ENCODE data around the gene ITGA2B.
"Not testable (repeated sequence)": the region's sequence is repeated elsewhere in the genome, so short reads cannot be mapped to it uniquely, and the experiment has no call there.

ITGA2B gene

DNA sequence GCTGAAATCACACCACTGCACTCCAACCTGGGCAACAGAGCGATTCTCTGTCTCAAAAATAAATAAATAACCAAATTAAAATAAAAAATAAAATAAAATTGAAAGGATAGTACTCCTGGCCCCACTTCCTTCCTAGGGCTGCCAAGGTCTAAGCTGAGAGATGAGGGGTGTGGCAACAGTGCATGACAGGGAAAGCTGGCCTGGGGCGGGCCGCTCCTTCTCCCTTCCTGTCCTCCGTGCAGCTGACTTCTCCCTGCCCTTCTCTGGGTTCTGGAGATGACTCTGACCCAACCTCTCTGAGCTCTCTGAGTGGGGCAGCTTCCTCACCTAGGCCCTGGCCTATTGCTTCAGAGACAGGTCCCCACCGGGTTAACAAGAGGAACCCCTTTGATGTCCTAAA is 56.1 kb downstream of the ITGA2B start:
- no peak for DNase-seq (ENCODE audit: low read depth in 2 of 3, low spot score in 1 of 3)

DNA sequence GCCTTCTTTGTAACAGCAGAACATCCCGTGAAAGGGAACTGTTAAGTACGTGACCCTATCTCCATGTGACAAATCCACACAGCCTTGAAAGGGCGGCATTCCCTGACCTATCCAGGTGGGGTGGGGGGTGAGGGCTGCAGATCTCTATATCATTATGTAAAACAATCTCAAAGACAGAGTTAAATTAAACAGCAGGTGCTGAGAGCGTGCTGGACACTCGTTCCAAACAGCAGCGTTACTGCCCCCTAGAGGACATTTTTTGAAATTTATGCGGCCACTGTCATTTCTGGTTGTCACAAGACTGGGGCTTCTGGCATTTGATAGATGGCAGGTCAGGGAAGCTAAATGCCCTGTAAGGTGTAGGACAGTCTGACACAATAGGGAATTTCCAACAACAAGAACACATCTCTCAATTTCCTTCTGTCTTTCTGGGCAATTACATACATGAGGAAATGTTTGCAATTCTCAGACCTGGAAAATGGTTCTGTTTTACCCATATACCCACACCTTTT is 58.1 kb downstream of the ITGA2B start:
- DNase-seq (ENCODE audit: low read depth in 2 of 3, low spot score in 1 of 3), result peak in 2 of 3 donors; percentile 64 to 91

- DNase-seq (ENCODE audit: low read depth in 2 of 3, low spot score in 1 of 3), result not testable (repeated sequence)
Measured at GRCh38 chr17:44330263-44330662, 59.2 kb downstream of the ITGA2B start.

- DNase-seq (ENCODE audit: low read depth in 2 of 3, low spot score in 1 of 3), result not testable (repeated sequence)
Measured at GRCh38 chr17:44329516-44329915, 59.9 kb downstream of the ITGA2B start.

DNA sequence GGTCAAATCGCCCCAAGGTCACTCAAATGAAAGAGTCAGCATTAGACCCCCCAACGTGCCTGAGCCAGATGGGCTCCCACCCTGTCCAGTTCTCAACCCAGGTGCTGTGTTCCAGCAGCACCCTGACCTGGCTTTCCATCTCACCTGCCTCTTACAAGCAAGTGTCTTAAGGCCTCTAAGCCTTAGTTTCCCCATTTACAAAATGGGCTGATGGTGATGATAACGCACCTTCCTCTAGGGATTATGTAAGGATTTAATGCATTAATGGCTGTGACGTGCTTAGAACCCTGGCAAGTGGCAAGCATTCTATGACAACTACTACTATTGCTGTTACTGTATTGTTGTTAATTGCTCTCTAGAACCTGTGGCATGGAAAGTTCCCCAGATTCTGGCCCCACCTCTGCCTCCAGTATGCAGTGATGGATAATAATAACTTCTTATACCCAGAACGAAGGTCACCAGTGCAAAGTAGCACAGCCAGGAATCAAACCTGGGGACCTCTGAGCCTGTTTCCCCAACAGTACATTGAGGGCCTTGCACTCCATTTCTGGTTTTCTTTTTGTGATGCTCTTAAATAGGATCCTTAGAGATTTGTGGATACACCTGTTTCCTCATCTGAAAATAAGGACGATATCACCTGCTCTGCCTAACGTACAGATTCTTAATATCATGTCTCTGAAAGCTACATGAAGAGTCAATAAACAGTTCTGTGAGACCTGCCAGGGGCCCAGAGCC is 61.6 kb downstream of the ITGA2B start:
- DNase-seq (ENCODE audit: low read depth in 2 of 3, low spot score in 1 of 3), result no peak

DNA sequence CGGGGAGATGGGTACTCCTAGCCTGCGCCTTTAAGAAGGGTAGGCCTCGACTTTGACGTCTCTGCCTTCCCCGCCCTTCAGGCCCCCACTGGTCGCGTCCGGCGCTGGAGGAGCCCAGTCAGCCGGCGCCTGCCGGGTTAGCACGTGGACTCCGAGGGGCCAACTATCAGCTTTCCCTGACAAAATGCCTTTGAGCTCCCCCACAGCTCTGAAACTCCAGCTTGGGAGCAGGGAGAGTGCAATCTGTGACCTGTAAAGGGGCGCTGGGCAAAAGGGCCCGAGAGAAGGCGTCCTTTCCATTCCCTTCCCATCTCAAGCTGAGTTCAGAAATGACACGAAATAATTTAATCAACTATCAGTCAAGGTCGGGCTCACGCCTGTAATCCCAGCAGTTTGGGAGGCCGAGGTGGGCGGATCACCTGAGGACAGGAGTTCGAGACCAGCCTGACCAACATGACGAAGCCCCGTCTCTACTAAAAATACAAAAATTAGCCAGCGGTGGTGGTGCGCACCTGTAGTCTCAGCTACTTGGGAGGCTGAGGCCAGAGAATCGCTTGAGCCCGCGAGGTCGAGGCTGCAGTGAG is 62.5 kb downstream of the ITGA2B start:
- DNase-seq (ENCODE audit: low read depth in 2 of 3, low spot score in 1 of 3), result peak; percentile 84 to 89 (median 88)

GRCh38 chr17:44324571-44325275 is 64.7 kb downstream of the ITGA2B start, which contains the start of gene SLC25A39:
Gene SLC25A39 (minus strand): TSS chr17:44324823. CDS start chr17:44323562, 1,261 bp downstream.
- DNase-seq (ENCODE audit: low read depth in 2 of 3, low spot score in 1 of 3), result peak; percentile 89 to 96 (median 94)

GRCh38 chr17:44324092-44324570 is 65.3 kb downstream of the ITGA2B start:
- DNase-seq (ENCODE audit: low read depth in 2 of 3, low spot score in 1 of 3), result no peak

- DNase-seq (ENCODE audit: low read depth in 2 of 3, low spot score in 1 of 3), result no peak
Measured at GRCh38 chr17:44323359-44324091, 65.9 kb downstream of the ITGA2B start.

DNA sequence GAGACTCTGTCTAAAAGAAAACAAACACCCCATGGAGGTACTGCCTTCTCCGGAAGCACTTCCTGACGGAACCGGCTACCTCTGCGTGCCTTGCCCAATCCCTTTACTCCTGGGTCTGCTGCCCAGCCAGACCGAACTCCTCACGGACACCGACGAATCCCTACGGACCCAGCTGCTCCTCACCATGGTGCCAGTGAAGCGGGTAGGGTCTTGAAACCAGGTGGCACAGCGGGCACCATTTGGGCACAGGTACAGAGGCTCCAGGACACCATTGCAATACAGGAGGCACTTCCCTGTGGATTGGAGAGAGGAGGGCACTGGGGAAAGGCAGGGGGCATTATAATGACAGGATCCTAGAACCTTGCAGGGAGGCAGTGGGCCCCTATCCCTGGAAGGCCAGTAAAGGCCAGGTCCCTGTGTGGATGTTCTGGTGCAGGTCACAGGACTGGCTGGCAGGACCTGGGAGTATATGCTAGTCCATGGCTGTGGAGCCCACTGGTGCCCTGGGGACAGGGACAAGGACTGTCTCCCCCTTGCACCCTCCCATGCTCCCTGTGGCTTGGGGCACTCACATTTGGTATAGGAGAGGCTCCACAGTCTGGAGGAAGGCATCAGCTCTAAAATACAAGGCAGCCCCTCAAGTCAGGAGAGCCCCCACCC is 67.1 kb downstream of the ITGA2B start:
- no peak for DNase-seq (ENCODE audit: low read depth in 2 of 3, low spot score in 1 of 3)
